GM12864 (cell line): ENCODE results near the gene PAFAH2.
"Not testable (repeated sequence)": the region's sequence is repeated elsewhere in the genome, so short reads cannot be mapped to it uniquely, and the experiment has no call there.

ENCODE experiments used
- DNase-seq: peaks from one replicate; pipeline ENCODE4 v3.0.0-alpha.2; 2011; ENCODE audit warnings: low read depth
- H3K4me3 ChIP-seq: 2 replicates; pipeline ENCODE4 v1.5.1; 2011; ENCODE audit warnings: mild to moderate bottlenecking, low read depth, low read length, control low read depth
- CTCF ChIP-seq: IDR thresholded peaks from 2 replicates; pipeline ENCODE4 v1.5.1; 2011; ENCODE audit warnings: low read depth, mild to moderate bottlenecking, moderate library complexity, low read length, control low read depth, inconsistent platforms; ENCODE audit errors: missing control alignments

The PAFAH2 gene

GRCh38 chr1:25948641-25949040 is 49.2 kb downstream of the PAFAH2 start:
- DNase-seq = no peak
- TF ChIP-seq CTCF = no peak

GRCh38 chr1:25947027-25947426 is 50.8 kb downstream of the PAFAH2 start:
- H3K4me3 ChIP-seq = no peak overlapping the region
- no peak for TF ChIP-seq CTCF
- DNase-seq = no peak

More at GRCh38 chr1:25948641-25949040, 49.2 kb downstream of the PAFAH2 start:
- H3K4me3 ChIP-seq = no peak overlapping the region

GRCh38 chr1:25945761-25946160 is 52.1 kb downstream of the PAFAH2 start:
- no peak for TF ChIP-seq CTCF
- no peak overlapping the region for H3K4me3 ChIP-seq
- no peak for DNase-seq

GRCh38 chr1:25944986-25945385 is 52.9 kb downstream of the PAFAH2 start:
- TF ChIP-seq CTCF = no peak

GRCh38 chr1:25943511-25943910 is 54.4 kb downstream of the PAFAH2 start:
- not testable (repeated sequence) for H3K4me3 ChIP-seq

More at GRCh38 chr1:25944986-25945385, 52.9 kb downstream of the PAFAH2 start:
- no peak overlapping the region for H3K4me3 ChIP-seq
- no peak for DNase-seq

GRCh38 chr1:25936947-25937346 is 60.9 kb downstream of the PAFAH2 start:
- no peak for TF ChIP-seq CTCF
- DNase-seq = no peak
- H3K4me3 ChIP-seq = no peak overlapping the region

More at GRCh38 chr1:25943511-25943910, 54.4 kb downstream of the PAFAH2 start:
- not testable (repeated sequence) for DNase-seq

GRCh38 chr1:25933479-25934365 is 64.1 kb downstream of the PAFAH2 start:
- no peak overlapping the region for H3K4me3 ChIP-seq
- no peak for DNase-seq
- TF ChIP-seq CTCF = no peak

GRCh38 chr1:25932811-25933400 is 65.0 kb downstream of the PAFAH2 start:
- not testable (repeated sequence) for H3K4me3 ChIP-seq, DNase-seq
